GM21737 (cell line): ENCODE data around the gene FADS2.

Experiments used
- ATAC-seq: cut with Tn5 transposase; IDR thresholded peaks from one replicate; pipeline ENCODE4 v1.9.1; 2021; ENCODE audit warnings: mild to moderate bottlenecking, moderate library complexity; ENCODE audit not compliant: unreplicated experiment

Gene FADS2

DNA sequence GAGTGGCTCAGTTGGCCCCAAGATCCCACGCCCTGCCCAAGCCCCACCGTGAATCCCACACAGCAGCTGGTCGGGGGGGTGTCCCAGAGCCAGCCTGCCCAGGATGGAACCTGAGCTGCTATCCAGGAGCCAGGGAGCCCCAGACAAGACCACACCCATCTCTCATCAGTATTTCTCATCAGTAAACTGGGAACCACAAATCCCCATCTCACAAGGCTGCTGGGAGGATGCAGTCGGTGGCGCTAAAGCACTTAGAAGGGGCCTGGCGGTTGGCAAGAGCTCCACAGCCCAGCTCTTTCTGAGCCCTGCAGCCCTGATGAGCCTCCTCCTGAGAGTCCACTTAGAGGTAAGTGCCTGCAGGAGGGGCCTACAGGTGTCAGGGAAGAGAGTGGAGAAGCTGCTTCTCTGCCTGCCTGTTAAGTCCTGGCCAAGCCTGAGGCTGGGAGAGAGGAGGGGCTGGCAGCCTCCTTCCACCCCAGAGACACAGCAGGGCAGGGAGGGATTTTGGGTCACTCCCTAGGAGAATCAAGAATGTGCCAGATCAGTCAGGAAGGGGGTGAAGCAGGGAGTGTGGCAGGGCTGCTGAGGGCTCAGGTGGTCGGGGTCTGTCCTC is 57.2 kb downstream of the FADS2 start:
- no peak for ATAC-seq

- no peak for ATAC-seq
Observed at GRCh38 chr11:61885784-61886580, 57.9 kb downstream of the FADS2 start.

GRCh38 chr11:61886643-61887042 is 58.5 kb downstream of the FADS2 start:
- ATAC-seq = no peak

DNA sequence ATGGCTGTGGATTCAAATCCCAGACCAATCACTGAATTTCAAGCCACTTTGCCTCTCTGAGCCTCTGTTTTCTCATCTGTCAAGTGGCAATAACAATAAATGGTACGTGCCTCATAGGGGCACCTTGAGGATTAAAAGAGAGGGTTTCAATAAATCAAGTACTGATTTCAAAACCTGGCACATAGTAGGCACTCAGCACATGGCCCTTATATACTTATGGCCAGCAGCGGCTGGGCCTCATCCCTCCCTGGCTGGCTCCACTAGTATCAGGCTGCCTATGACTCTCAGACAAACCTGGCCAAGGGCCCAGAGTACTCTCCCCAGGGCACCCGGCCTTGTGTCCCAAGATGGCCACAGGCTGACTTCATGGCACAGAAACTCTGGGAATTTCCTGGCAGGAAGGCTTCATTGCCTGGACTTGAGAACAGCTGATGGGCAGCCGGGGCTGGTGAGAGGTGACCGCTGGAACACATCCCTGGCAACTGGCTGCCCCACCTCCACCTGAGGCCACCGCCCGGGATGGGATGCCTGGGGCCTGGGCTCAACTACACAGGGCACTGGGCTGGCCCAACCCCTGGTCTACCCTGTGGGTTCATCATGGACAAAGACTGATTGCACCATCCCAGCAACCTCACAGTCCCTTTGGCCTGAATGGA is 59.9 kb downstream of the FADS2 start:
- ATAC-seq = no peak

- no peak for ATAC-seq
Observed at GRCh38 chr11:61888590-61888989, 60.5 kb downstream of the FADS2 start.

DNA sequence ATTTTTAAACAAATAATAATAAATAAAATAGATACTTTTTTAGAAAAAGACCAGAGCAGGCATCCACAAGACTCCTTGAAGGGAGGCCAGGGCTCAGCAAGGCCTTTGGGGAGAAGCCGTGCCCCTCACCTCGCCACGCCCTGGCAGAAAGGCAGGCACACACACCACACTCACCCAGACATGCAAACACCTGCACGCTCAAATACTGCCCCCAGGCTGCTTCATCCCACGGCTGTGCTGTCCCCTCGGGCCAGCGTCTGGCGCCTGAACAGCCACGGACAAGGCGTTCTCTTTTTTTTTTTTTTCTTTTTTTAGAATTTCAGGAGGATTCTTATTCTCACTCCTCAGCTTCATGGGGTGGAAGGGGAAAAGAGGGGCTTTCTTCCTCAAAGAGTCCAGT is 61.7 kb downstream of the FADS2 start:
- no peak for ATAC-seq

GRCh38 chr11:61890529-61891330 is 62.6 kb downstream of the FADS2 start:
- ATAC-seq = peak; percentile 21

DNA sequence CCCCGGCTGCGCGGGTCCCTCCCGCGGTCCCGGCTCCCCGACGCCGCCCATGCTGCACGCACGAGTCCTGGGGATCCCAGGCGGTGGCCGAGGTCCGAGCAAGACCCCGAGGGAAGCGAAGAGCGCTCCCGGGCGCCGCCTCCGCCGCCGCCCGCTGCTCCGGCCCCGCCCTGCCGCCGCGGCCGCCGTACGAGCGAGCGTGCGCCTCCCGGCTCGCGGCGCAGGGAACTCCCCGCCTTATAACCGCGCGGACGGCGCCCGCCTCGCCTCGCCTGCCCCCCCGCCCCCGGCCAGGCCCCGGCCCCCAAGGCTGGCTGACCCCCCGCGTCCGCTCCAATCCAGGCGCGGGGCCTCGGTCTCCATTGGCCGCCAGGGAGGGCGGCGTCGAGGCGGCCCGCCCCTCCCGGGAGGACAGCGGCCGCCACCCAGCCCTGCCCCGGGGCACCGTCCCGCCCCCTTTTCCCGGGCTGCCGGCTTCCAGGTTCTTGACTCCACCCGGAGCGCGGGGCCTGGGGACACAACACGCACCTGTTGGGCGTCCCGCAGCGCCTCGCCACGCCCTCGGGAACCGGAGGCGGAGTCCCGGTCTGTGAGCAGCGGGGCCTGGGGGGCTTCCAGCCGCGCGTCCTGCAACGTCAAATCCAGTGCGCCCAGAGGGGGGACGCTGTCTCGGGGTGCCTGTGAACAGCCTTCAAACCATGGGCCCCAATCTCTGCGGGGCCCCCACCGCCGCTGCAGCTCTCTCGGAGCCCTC is 63.4 kb downstream of the FADS2 start, which contains the start of gene FADS3:
FADS3 (minus strand) TSS at position 215 of the 754 bp plus-strand sequence; CDS start at position 51, 164 bp downstream.
- ATAC-seq = peak; percentile 52

DNA sequence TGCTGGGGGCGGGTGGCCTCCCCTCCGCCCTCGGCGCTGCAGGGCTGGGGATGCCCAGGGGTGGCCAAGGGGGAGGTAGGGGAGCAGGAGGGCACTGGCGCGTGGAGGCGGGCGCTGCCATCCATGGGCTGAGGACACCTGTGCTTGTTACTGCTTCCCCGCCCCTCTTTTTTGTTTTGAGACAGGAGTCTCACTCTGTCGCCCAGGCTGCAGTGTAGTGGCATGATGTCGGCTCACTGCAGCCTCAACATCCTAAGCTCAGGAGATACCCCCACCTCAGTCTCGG is 63.9 kb downstream of the FADS2 start:
- ATAC-seq = peak; percentile 39

GRCh38 chr11:61893981-61894380 is 65.9 kb downstream of the FADS2 start:
- no peak for ATAC-seq

- ATAC-seq = no peak
Observed at GRCh38 chr11:61895046-61895717, 67.1 kb downstream of the FADS2 start.

DNA sequence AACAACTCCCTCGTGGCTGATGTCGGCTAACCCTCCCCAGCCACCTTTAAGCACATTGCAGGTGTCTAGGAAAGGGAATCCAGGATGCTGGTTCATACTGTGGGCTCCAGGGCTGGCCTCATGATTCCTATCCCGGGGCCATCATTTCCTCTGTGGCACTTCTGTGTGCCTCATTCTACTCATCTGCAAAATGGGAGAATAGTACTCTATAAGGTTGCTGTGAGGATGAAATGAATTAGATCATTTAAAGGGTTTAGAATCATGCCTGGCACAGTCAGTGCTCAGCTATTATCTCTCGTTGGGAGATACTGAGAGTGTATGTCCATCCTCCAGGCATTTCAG is 67.6 kb downstream of the FADS2 start:
- ATAC-seq = no peak

- ATAC-seq = no peak
Observed at GRCh38 chr11:61896665-61897386, 68.7 kb downstream of the FADS2 start.

DNA sequence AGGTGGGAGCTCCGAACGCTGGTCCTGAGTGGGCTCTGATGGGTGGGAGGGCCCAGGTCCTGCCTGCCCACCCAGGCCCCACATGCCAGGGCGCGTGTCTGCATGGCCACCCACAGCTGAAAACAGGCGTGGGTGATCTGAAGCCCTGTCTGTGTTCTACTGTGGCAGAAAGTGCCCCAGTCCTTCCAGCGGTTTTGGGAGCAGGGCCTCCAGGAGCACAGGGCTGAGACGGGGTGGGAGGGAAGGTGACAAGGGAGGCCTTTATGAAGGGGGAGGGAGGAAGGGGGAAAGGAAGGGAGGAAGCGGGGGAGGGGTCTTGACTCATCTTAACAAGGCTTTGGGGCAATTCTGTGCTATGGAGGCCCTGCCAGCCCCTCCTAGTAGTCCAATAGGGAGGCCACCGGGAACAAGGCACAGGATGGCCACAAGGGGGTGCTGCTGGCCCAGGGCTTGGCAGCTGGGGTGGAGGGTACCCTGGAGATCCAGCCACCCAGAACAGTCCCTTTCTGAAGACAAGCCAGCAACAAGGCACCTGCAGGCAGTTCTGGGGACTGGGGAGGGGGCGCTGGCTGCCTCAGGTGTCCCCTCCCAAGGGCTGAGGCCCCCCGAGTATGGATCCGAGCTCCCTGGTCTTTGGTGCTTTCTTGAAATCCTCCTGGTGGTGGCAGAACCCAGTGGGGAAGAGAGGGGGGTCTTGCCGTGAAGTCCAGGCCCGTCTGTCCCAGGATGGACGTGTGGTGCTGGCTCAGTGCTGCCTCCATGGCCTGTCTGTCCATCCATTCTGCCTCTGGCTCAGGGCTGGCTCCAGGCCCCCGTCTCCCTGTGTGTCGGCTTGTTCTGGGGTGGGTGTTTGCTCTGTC is 69.5 kb downstream of the FADS2 start:
- no peak for ATAC-seq

DNA sequence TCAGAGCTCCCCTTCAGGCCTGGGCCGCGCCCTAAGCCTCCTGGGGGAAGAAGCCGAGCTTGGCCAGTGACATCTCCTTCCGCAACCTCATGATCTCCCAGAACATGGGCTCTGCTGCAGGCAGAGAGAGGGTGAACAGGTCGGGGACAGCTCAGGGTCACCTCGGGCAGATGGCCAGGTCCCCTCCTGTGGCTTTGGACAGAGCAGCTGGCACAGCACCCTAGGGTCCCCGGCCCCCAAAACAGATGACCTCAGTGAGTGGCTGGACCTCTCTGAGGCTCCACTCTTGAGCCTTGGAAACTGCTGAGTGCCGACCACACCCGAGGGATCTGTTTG is 70.1 kb downstream of the FADS2 start:
- ATAC-seq = no peak

DNA sequence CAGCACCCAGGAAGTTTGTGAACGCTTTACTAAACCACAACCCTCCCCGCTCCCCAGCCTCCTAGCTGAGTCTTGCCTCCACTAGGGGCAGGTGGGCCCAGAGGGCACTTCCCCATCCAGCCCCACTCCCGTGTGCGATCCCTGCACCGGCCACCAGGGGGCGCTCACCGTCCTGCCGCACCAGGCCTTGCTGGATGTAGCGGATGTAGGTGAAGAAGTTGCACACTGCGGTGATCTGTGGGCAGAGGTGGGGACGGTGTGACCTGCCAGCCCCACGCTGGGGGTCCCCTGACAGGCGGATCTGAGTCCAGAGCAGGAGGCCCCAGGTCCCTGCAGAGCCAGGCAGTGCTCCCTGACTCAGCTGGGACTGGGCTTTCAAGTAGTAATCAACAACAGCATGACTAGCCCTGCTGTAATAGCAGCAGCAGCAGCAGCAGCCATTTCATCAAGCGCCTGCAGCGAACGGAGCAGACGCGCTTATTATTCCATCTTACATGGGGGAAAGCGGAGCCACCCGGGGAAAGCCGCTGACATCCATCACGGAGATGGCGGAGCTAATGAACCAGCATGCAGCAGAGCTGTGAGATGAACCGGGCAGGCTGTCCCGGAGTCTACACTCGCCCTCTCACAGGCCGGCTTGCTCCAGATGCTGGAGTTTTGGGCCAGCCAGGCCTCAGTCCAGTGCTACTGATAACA is 71.2 kb downstream of the FADS2 start:
- ATAC-seq = peak; percentile 77

DNA sequence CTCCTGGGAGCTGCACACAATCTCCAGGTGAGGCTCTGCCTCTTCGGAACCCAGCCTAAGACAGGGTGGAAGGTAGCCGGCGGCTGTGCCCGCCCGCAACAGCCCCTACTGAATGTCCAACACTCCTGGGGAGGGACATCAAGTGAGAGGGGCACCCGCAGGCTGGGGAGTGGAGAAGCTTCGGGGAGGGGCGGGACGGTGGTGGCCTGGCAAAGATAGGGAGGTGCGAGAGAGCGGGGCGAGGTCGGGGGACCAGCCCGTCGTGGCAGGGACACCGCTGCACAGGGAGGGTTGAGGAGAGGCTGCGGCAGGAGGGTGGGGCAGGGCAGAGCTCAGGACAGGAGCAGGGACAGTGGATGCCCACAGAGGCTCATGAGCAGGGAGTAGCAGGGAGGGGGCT is 72.2 kb downstream of the FADS2 start:
- no peak for ATAC-seq

DNA sequence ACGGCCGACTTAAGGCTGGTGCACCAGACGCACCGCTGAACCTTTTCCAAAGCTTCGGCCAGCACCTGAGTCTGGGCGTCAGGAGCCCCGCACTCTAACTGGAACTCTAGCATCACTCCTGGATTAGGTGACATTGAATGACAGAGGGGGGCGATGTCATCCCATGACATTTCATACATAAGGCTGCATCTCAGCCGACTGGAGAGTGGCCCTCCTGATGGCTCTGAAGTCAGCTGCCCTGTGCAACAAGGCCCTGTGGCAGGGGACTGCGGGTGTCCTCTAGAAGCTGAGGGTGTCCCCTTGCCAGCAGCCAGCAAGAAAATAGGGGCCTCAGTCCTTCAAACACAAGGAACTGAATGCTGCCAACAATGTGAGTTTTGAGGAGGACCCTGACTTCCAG is 73.3 kb downstream of the FADS2 start:
- no peak for ATAC-seq
